H9 (cell line): ENCODE measurements around the gene ALKBH4. TPM values are rescaled to one million over a fixed set of nuclear protein-coding genes. Genes with fewer than 3 reads are reported as not detected.
"Not testable (repeated sequence)": the region's sequence is repeated elsewhere in the genome, so short reads cannot be mapped to it uniquely, and the experiment has no call there.

ENCODE experiments used
- DNase-seq: peaks from one replicate; pipeline ENCODE4 v3.0.0-alpha.2; 2017
- H2AFZ ChIP-seq: one replicate; pipeline ENCODE4 v1.6.1; 2013; ENCODE audit warnings: mild to moderate bottlenecking, low read length, control low read depth, moderate library complexity
- H2AK5ac ChIP-seq: 2 replicates; pipeline ENCODE4 v1.6.1; 2013; ENCODE audit warnings: low read length, control low read depth, mixed read lengths; ENCODE audit not compliant: insufficient read length
- H2BK120ac ChIP-seq: one replicate; pipeline ENCODE4 v1.6.1; 2013; ENCODE audit warnings: low read depth, mild to moderate bottlenecking, low read length, control low read depth, inconsistent platforms; ENCODE audit not compliant: poor library complexity, severe bottlenecking
- H2BK12ac ChIP-seq: 2 replicates; pipeline ENCODE4 v1.6.1; 2013; ENCODE audit warnings: low read length, control low read depth, mixed read lengths, low read depth; ENCODE audit not compliant: insufficient read length
- H2BK15ac ChIP-seq: 2 replicates; pipeline ENCODE4 v1.6.1; 2013; ENCODE audit warnings: low read depth, low read length, control low read depth
- H2BK20ac ChIP-seq: one replicate; pipeline ENCODE4 v1.6.1; 2013; ENCODE audit warnings: low read depth, mild to moderate bottlenecking, low read length, control low read depth, inconsistent platforms; ENCODE audit not compliant: poor library complexity, severe bottlenecking
- H2BK5ac ChIP-seq: 2 replicates; pipeline ENCODE4 v1.6.1; 2013; ENCODE audit warnings: low read length, control low read depth, mixed read lengths; ENCODE audit not compliant: insufficient read length
- H3K14ac ChIP-seq: 2 replicates; pipeline ENCODE4 v1.6.1; 2013; ENCODE audit warnings: low read length, control low read depth; ENCODE audit not compliant: insufficient read depth
- H3K18ac ChIP-seq: 2 replicates; pipeline ENCODE4 v1.6.1; 2013; ENCODE audit warnings: low read depth, mild to moderate bottlenecking, mixed read lengths, low read length, control low read depth; ENCODE audit not compliant: insufficient read length
- H3K23ac ChIP-seq: 2 replicates; pipeline ENCODE4 v1.6.1; 2013; ENCODE audit warnings: low read length, control low read depth, mixed read lengths, low read depth; ENCODE audit not compliant: insufficient read length
- H3K23me2 ChIP-seq: 2 replicates; pipeline ENCODE4 v1.6.1; 2013; ENCODE audit warnings: low read depth, mild to moderate bottlenecking, mixed read lengths, low read length, control low read depth; ENCODE audit not compliant: insufficient read length, poor library complexity, severe bottlenecking
- H3K27ac ChIP-seq: 2 replicates; pipeline ENCODE4 v1.5.1; 2013; ENCODE audit warnings: low read length, control low read depth, mixed read lengths, low read depth; ENCODE audit not compliant: insufficient read length
- H3K27me3 ChIP-seq: 2 replicates; pipeline ENCODE4 v1.6.1; 2013; ENCODE audit warnings: low read length, control low read depth, inconsistent platforms; ENCODE audit not compliant: insufficient read depth
- H3K4ac ChIP-seq: 2 replicates; pipeline ENCODE4 v1.6.1; 2013; ENCODE audit warnings: low read depth, mild to moderate bottlenecking, control low read depth, inconsistent platforms, low read length, moderate library complexity
- H3K4me1 ChIP-seq: 2 replicates; pipeline ENCODE4 v1.6.1; 2013; ENCODE audit warnings: low read length, control low read depth, inconsistent platforms; ENCODE audit not compliant: insufficient read depth
- H3K4me2 ChIP-seq: 2 replicates; pipeline ENCODE4 v1.6.1; 2013; ENCODE audit warnings: low read length, control low read depth, mixed read lengths; ENCODE audit not compliant: insufficient read length, insufficient read depth
- H3K56ac ChIP-seq: 2 replicates; pipeline ENCODE4 v1.6.1; 2013; ENCODE audit warnings: low read depth, mild to moderate bottlenecking, mixed read lengths, low read length, control low read depth; ENCODE audit not compliant: insufficient read length
- H3K79me1 ChIP-seq: 2 replicates; pipeline ENCODE4 v1.6.1; 2013; ENCODE audit warnings: low read depth, mild to moderate bottlenecking, moderate library complexity, low read length, control low read depth, inconsistent platforms; ENCODE audit not compliant: insufficient read depth, poor library complexity, severe bottlenecking
- H3K79me2 ChIP-seq: 2 replicates; pipeline ENCODE4 v1.6.1; 2013; ENCODE audit warnings: low read length, control low read depth, inconsistent platforms; ENCODE audit not compliant: insufficient read depth
- H3K9ac ChIP-seq: 2 replicates; pipeline ENCODE4 v1.6.1; 2013; ENCODE audit warnings: low read length, control low read depth, mixed read lengths; ENCODE audit not compliant: insufficient read length; ENCODE audit errors: extremely low read depth
- H3K9me3 ChIP-seq: one replicate; pipeline ENCODE4 v1.6.1; 2013; ENCODE audit warnings: low read depth, low read length, inconsistent platforms; ENCODE audit not compliant: control insufficient read depth
- H3T11ph ChIP-seq: one replicate; pipeline ENCODE4 v1.6.1; 2013; ENCODE audit warnings: mild to moderate bottlenecking, low read length, control low read depth, inconsistent platforms
- H4K20me1 ChIP-seq: one replicate; pipeline ENCODE4 v1.6.1; 2013; ENCODE audit not compliant: control insufficient read depth, insufficient read length, insufficient read depth
- H4K5ac ChIP-seq: 2 replicates; pipeline ENCODE4 v1.6.1; 2013; ENCODE audit warnings: low read depth, mild to moderate bottlenecking, mixed read lengths, low read length, control low read depth; ENCODE audit not compliant: insufficient read length
- H4K8ac ChIP-seq: replicated peaks from 2 replicates; pipeline ENCODE4 v1.6.1; 2013; ENCODE audit warnings: low read length, control low read depth, mixed read lengths, low read depth; ENCODE audit not compliant: insufficient read length
- H4K91ac ChIP-seq: 2 replicates; pipeline ENCODE4 v1.6.1; 2013; ENCODE audit warnings: low read depth, mild to moderate bottlenecking, moderate library complexity, mixed read lengths, low read length, control low read depth; ENCODE audit not compliant: insufficient read length
- H3K27ac Mint-ChIP-seq, 3 experiments: 2 replicates in 2 of 3; 3 replicates in 1 of 3; pipeline ENCODE4 v1.8.0; 2020 to 2021; ENCODE audit warnings: mixed read lengths in 3 of 3, mild to moderate bottlenecking in 1 of 3, moderate library complexity in 1 of 3
- H3K27me3 Mint-ChIP-seq: 2 replicates; pipeline ENCODE4 v1.8.0; 2021; ENCODE audit warnings: low read depth, mild to moderate bottlenecking, moderate library complexity, mixed read lengths
- H3K36me3 Mint-ChIP-seq, 3 experiments: 2 replicates in 2 of 3; 3 replicates in 1 of 3; pipeline ENCODE4 v1.8.0; 2020 to 2021; ENCODE audit warnings: low read depth in 3 of 3, mixed read lengths in 3 of 3; ENCODE audit not compliant: insufficient read depth in 1 of 3
- H3K4me1 Mint-ChIP-seq, 2 experiments: 2 replicates each; pipeline ENCODE4 v1.8.0; 2020; ENCODE audit warnings: mixed read lengths in 2 of 2
- H3K4me3 Mint-ChIP-seq, 2 experiments: 2 replicates in 1 of 2; 3 replicates in 1 of 2; pipeline ENCODE4 v1.8.0; 2020 to 2021; ENCODE audit warnings: mild to moderate bottlenecking in 2 of 2, mixed read lengths in 2 of 2, moderate library complexity in 1 of 2
- H3K9me3 Mint-ChIP-seq, 2 experiments: 2 replicates in 1 of 2; 3 replicates in 1 of 2; pipeline ENCODE4 v1.8.0; 2020; ENCODE audit warnings: mild to moderate bottlenecking in 2 of 2, mixed read lengths in 2 of 2, moderate library complexity in 1 of 2
- CTCF ChIP-seq: fragments of 200-600 bp; sonication (generic); conservative IDR thresholded peaks from 3 replicates; pipeline ENCODE4 v1.8.0; 2021; ENCODE audit warnings: antibody characterized with exemption, mild to moderate bottlenecking
- WGBS: extraction: QIAGEN DNeasy Blood & Tissue Kit; methylation state at CpG from one replicate; pipeline ENCODE4 v1.1.7; 2013; ENCODE audit warnings: missing lambda C conversion rate, low lambda C conversion rate, mixed read lengths; ENCODE audit not compliant: insufficient read length; ENCODE audit errors: extremely low coverage; 5-methylcytosine and 5-hydroxymethylcytosine counted together
- long read RNA-seq: library from polyadenylated mRNA; unstranded; transcript quantifications from one replicate; pipeline ENCODE4 v2.0.0, GENCODE V29; 2020
- total RNA-seq: library from RNA; stranded (reverse); gene quantifications from 2 replicates; pipeline ENCODE4 v1.2.1, GENCODE V29; 2021

The ALKBH4 gene
- 23.9 and 24.2 TPM in 2 replicates for total RNA-seq
- long read RNA-seq, transcript ALKBH4-202 (3 exons, 1,405 nt) = minor isoform, 35 of 248 reads
- long read RNA-seq, transcript ALKBH4-201 (3 exons, 2,105 nt) = major isoform, 183 of 248 reads
- long read RNA-seq, partial matches to known transcripts = 0 of 248 reads
- long read RNA-seq, other reads (novel, unspliced or antisense) = 29 of 248 reads

GRCh38 chr7:102464577-102465280 is at the start of gene ALKBH4, which contains the start of gene LRWD1:
Gene ALKBH4 (minus strand): TSS chr7:102464863. CDS start chr7:102464836, 27 bp downstream.
Gene LRWD1 (plus strand): TSS chr7:102464984. CDS start chr7:102465081, 97 bp downstream.
- no peak within 1 kb of the TSS for H2BK5ac ChIP-seq
- H3K9ac ChIP-seq = peak within 1 kb of the TSS; percentile 81
- H3K79me1 ChIP-seq = peaks cover 2% of the 10 kb centered on the region
- no peak within 1 kb of the TSS for H3K56ac ChIP-seq
- Mint-ChIP-seq H3K36me3 (peaks cover 8 to 27% (median 22%) of the 10 kb centered on the region in 3 experiments; a peak in 6 of 7 replicates), H3K9me3 (no peaks in the 10 kb centered on the region), H3K4me1 (peaks cover 11 to 13% of the 10 kb centered on the region in 2 experiments; a peak in 3 of 4 replicates), H3K4me3 (peak within 1 kb of the TSS; percentile 96 to 98), H3K27ac (peak within 1 kb of the TSS in 2 of 3 experiments; percentile 88 to 89; a peak in 4 of 7 replicates), H3K27me3 (peaks cover 2% of the 10 kb centered on the region; the same call in 1 of the 2 replicates)
- H3K27ac ChIP-seq = no peak within 1 kb of the TSS
- no peak within 1 kb of the TSS for H2BK15ac ChIP-seq
- no peaks in the 10 kb centered on the region for H4K20me1 ChIP-seq
- no peak within 1 kb of the TSS for H4K8ac ChIP-seq
- H3K23ac ChIP-seq = no peak within 1 kb of the TSS
- no peak within 1 kb of the TSS for H4K91ac ChIP-seq
- H4K5ac ChIP-seq = no peak within 1 kb of the TSS
- H3K9me3 ChIP-seq = no peaks in the 10 kb centered on the region
- H3K4ac ChIP-seq = no peak within 1 kb of the TSS
- H2BK12ac ChIP-seq = no peak within 1 kb of the TSS
- H3K4me1 ChIP-seq = no peaks in the 10 kb centered on the region
- WGBS = no CpG with 5 or more reads among the region's 81 CpGs
- H3K27me3 ChIP-seq = no peaks in the 10 kb centered on the region
- H2BK120ac ChIP-seq = no peak within 1 kb of the TSS
- peak; percentile 88 for DNase-seq
- peaks cover 6% of the 10 kb centered on the region for H3K23me2 ChIP-seq
- TF ChIP-seq CTCF = peak; percentile 21; the same call in 1 of the 3 replicates
- H3K14ac ChIP-seq = 0 out of 2 replicates have a peak within 1 kb of the TSS, but pooled peaks have one; percentile 6
- H2AFZ ChIP-seq = no peak within 1 kb of the TSS
- no peak within 1 kb of the TSS for H3K18ac ChIP-seq
- no peaks in the 10 kb centered on the region for H3K79me2 ChIP-seq
- H3T11ph ChIP-seq = no peak within 1 kb of the TSS
- H3K4me2 ChIP-seq = peak within 1 kb of the TSS; percentile 66
- no peak within 1 kb of the TSS for H2BK20ac ChIP-seq
- H2AK5ac ChIP-seq = no peak within 1 kb of the TSS

- H4K5ac ChIP-seq, H2AK5ac ChIP-seq, H3K27me3 Mint-ChIP-seq, H3K36me3 Mint-ChIP-seq, H2BK15ac ChIP-seq, H3K4ac ChIP-seq, H4K91ac ChIP-seq, H3K79me1 ChIP-seq, H3K23ac ChIP-seq, H2BK5ac ChIP-seq, H3K79me2 ChIP-seq, H3K9me3 Mint-ChIP-seq, H3K9me3 ChIP-seq, H3K14ac ChIP-seq, H2AFZ ChIP-seq, H3K56ac ChIP-seq, H4K20me1 ChIP-seq, H3T11ph ChIP-seq, H3K4me2 ChIP-seq, H3K23me2 ChIP-seq, H3K9ac ChIP-seq, H3K27ac ChIP-seq, H3K4me1 ChIP-seq, H4K8ac ChIP-seq, H3K27ac Mint-ChIP-seq, H2BK120ac ChIP-seq, H3K27me3 ChIP-seq, H3K4me1 Mint-ChIP-seq, H2BK20ac ChIP-seq, H2BK12ac ChIP-seq: not testable (repeated sequence)
- WGBS = no CpG with 5 or more reads among the region's 5 CpGs
- peak overlapping the region in 1 of 2 experiments; percentile 50; a peak in 2 of 5 replicates for H3K4me3 Mint-ChIP-seq
- DNase-seq = peak; percentile 65
- peak overlapping the region; percentile 64 for H3K18ac ChIP-seq
These were observed 48.1 kb upstream of the ALKBH4 start for GRCh38 chr7:102512642-102513221.
